HT-29 (cell line): ENCODE data around the gene GPS1. TPM values are rescaled to one million over a fixed set of nuclear protein-coding genes. Genes with fewer than 3 reads are reported as not detected.

Experiments used
- DNase-seq: peaks from one replicate; pipeline ENCODE4 v3.0.0-alpha.2; 2015; ENCODE audit warnings: low spot score
- total RNA-seq: library from RNA; depleted of rRNA; stranded (reverse); fragments of >200 nt; shearing (Covaris generic); gene quantifications from 2 replicates; pipeline ENCODE4 v1.2.3, GENCODE V29; 2014

GPS1 gene
- total RNA-seq, 1 experiment from 2014 or later: 281 TPM

DNA sequence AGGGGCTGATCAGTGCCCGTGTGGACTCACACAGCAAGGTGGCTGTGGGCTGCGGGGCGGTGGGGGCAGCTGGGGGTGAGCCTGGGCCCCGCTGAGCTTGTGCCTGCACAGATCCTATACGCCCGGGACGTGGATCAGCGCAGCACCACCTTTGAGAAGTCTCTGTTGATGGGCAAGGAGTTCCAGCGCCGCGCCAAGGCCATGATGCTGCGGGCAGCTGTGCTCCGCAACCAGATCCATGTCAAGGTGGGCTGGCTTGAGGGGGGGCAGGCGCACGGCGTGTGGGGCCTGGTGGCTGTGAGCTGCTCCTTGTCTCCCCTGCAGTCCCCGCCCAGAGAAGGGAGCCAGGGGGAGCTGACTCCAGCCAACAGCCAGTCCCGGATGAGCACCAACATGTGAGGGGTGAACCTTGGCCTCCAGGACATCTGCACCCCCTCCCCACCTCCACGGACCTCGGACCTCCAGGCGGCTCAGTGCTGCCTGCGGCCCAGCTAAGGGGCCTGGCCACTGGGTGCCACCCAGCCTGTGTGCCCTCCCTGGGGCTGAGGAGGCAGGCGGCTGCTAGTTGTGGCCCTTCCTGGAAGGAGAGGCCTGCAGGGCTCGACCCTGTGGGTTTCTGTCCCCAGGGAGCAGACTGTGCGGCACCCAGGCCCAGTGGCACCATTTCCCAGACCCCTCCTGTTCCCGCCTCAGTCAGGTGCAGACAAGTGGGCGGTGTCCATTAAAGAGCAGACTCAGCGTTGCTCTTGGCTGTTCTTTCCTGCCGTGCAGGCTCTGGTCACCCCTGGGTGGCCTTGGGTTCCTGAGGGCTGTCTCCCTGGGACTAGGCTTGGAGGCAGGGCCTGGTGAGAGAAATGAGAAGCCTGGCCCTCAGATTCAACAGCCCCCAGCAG lies 5.3 kb downstream of the GPS1 start:
- no peak for DNase-seq

DNA sequence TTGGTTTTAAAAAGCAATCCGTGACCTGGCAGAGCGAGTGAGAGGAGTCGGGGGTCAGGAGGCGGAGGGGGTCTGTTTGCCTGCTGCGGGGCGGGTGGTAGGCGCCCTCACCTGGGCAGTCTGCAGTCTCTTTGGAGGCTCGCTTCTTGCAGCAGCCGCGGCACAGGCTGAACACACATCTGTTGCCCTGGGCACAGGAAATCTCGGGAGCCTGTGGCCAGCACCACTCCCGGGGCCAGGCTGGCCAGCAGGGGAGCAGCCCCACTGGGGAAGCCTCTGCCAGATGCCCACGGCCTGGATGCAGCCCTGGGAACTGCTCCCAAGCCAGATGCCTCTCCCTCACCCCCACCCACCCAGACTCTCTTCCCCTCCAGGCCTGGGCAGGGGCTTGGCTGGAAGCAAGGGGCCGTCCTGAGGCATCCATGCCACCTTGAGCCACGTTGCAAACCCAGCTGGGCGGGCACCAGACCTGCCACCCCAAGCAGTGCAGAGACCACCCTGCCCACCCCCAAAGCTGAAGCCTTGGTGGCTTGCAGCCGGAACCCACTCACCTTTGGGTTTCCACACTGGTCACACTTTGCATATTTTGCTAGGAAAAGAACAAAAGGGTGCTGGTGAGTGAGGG lies 6.6 kb downstream of the GPS1 start:
- no peak for DNase-seq

DNA sequence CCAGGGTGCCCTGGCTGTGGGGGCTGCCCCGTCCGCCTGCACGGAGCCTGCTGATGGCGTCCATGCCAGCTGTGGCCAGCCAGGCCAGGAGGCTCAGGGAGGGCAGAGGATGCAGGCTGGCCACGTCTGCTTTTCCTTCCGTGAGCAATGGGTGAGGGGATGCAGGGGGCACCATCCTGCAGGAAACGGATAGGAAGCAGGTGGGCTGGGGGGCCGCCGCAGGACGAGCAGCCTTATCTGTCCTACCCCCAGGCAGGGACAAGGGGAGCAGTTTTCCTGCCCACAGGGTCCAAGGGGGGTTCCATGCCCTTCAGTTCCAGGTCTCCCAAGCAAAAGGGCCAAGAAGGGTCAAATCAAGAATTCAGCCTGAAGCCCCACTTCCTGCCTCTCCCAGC lies 7.2 kb downstream of the GPS1 start:
- DNase-seq: no peak

DNA sequence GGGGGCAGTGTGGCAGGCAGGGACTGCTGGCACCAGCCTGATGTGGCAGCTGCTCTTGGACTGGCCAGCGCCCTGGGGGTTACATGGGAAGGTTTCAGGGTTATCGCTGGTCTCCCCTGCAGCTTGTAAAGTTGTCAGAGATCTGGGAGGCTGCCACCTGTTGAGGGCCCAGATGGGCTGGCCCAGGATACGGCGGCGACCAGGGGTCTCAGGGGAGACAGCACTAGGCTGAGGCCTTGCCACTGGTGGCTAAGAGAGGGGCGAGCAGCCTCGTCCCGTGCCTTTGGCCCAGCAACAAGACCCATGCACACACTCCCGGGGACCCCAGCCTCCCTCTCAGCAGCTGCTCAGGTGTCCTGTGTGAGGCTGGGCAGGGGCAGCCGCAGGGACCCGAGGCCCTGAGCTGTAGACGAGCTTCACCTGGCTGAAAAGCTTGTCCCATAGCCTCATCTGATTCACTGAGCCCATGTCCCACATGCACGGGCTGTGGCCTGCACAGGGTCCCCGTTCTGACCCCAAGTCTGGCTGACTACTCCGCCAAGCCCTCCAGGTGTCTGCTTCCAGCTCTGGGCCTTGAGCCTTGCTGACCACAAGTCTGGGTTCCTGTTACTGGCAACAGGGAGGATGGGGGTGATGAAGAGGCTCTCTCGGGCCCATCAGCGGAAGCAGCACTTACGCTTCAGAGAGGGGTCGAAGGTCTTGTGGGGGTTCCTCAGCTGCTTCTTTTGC lies 7.7 kb downstream of the GPS1 start:
- DNase-seq: no peak

DNA sequence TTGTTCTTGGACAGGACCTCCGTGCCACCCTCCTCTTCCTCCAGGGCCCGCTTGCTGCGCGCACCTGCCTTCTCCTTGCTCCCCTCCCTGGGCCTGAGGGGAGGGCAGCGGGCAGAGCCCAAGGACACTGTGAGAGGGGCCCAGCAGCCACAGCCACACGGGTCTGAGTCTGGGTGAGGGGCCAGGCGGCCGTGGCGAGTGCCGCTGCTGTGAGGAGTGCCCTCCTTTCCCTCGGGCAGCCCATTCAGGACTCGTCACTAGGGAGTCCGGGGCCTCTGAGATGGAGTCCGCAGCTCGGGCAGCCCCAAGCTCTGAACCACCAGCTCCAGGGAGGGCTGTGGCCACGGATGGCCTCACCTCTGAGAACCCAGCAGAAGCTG lies 8.3 kb downstream of the GPS1 start:
- no peak for DNase-seq

DNA sequence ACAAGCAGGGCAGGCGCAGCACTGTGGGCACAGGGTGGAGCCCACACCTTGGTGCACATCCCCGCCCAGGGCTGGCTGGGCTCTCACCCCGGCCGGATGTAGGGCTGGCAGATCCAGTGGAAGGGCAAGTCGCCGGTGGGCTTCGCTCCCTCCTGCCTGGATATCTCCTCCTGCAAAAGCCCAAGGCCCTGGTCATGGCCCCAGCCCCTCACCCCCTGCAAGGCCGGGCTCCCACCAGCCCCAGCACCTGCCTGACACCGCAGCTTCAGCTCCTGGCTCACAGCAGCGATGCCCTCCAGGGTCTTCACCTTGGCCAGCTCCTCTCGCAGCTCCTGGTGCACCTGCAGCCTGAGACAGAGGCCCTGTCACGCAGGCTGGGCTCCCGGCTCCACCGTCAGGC lies 8.9 kb downstream of the GPS1 start:
- DNase-seq: no peak

DNA sequence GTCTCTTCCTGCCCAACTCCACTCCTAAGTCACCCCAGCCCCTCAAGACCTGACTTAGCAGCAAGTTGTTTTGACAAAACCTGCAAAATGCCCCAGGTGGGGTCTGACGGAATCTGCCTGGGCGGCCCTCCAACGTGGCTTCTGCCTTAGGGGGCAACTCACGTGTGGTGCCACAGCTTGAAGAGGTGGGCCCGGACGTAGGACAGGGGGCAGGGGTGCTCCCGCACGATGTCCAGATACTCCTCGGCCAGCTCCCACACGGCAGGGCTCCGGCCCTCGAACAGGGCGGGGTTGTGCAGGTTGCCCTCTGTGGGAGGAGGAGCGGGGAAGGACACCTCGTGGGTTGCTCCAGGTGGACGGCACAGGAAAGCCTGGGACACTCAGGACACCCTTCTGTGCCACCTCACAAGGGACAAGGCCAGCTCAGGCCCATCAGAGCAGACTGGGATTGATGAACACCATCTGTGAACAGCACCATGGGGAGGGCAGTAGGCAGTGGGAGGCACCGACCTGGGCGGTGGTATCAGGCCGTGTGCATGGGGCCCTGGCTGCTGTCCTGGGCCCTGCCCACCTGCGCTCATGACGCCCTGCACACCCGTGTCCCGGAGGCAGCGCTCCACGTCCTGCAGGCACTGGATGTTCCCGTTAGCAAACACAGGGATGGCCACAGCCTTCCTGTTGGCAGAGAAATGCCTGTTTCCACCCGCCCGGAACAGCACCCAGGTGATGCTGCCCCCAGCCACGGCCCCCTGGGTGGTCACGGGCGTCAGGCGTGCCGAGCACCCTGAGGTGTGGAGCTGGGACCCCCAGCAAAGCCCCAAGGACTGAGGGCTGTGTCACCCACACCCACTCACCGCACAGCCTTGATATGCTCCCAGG lies 9.6 kb downstream of the GPS1 start:
- DNase-seq: no peak

DNA sequence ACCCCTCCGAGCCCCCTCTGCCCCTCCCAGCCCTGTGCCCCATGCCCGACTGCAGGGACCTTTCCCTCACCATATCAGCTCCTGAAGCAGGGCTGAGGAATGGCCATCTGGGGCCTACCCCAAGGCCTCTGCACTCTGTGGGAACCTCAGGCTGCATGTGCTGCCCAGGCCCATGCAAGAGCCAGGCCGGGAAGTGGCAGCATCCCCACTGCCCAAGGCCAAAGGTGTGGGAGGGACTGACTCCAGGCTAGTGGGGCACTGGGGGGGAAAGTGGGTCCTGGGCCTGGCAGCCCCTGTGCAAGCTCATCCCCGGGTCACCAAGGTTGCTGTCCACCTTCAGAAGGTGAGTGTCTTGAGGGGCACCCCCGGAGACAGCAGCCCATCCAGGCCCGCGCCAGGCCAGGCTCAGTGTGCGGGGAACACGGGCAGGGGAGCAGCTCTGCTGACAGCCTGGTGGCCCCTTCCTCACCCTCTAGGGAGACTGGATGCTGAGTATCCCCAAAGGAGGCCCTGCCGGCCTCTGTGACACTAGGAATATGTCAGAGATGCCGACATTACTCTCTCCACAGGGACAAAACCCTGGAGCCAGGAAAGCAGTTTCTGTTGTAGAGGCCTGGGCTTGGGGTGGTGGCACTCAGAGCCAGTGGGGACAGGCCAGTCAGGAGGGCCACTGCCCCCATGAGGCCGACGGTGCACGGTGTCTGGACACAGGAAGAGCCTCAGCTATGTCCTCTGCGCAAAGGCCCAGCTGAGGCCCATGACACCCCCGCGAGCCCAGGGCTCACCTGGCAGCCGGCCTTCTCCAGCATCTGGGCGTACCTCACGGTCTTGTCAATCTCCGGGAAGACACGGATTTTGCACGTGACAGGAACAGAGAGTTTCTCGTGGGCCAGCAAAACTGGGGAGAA lies 10.6 kb downstream of the GPS1 start:
- no peak for DNase-seq

DNA sequence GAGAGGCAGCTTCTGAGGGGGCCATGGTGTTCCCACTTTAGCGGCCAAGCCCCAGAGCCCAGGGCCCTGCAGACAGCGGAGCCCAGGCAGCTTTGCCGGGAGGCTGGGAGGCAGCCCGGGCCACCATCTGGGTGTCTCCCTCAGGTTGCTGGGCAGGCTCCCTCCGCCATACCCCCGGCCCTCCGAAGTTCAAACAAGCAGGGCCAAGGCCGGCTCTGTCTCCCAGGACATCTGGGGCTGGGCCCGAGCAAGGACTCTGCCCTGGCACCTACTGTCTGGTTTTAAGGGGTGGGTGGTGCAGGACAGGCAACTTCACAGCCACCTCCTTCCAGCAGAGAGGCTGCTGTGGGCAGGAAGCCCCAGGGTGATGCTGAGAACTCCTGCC lies 11.3 kb downstream of the GPS1 start:
- no peak for DNase-seq

DNA sequence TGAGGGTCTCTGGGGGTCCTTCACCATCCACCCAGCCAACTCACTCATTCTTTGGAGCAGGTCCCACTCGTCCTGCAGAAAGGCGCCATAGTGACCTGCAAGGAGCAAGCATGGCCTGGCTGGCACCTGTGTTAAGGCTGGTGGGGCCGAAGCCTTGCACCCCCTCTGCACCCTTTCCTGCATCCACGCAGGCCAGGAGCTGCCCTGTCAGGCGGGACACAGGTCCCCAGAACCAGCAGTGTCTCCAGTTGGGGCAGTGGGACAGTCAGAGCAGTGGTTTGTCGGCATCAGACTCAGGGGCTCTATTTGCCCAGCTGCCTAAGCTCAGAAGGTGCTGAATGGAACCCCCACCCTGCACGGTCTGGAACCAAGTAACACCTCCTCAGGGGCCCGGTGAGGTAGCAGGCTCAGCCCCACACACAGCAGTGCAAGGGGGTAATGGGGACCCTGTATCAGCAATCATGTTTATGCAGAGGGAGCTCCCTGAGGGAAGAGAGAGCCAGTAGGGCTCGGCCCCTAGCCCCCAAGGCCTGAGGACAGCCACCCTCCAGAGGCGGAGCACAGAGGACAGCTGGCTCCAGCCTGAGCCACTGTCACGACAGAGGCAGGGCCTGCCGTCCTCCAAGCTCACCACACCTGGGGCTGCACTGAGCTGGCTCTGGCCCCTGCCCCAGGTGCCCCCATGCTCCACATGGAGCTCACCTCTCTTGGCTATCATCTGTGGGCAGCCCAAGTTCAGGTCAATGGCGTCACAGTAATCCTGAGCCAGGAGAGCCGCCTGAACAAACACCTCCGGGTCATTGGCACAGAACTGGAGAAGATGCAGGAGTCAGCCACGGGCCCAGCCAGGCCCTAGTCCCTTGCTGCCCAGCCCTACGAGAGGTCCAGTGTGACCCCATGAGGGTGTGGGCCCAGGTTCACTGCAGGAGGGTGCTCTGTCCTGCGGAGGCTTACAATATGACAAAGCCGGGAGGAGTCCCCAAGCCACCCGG lies 12.0 kb downstream of the GPS1 start:
- DNase-seq: no peak

DNA sequence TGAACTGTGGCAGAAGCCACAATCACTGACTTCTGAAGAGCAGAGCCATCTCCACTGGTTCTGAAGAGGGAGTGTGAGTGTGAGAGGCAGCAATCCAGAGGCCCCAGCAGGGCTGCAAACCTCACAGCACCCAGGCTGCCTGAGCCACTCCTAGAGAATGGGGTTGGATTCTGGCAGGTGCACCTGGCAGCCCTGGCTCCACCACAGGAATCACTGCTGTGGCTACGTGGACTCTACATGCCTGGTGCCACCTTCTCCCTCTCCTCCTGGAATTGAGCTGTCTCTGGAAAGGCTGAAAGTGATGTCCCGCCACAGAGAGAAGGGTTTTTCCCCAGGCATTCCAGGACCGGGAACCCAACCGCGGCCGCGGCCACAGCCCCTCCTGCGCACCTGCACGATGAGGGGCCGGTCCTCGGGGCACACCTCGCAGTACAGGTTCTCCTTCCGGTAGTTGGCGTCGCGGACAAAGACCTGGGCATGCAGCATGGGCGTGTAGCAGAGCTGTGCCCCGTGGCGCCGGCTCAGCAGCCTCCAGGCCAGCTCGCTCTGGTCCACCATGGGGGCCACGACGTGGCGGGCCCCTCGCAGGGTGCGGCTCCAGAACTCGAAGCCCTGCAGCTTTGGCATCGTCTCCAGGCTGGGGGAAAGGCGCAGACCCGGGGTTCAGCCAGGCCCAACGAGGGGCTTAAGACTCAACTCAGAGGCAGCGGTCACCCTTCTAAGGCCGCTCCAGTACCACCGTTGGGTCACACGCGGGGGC lies 12.9 kb downstream of the GPS1 start:
- DNase-seq: peak; percentile 58

DNA sequence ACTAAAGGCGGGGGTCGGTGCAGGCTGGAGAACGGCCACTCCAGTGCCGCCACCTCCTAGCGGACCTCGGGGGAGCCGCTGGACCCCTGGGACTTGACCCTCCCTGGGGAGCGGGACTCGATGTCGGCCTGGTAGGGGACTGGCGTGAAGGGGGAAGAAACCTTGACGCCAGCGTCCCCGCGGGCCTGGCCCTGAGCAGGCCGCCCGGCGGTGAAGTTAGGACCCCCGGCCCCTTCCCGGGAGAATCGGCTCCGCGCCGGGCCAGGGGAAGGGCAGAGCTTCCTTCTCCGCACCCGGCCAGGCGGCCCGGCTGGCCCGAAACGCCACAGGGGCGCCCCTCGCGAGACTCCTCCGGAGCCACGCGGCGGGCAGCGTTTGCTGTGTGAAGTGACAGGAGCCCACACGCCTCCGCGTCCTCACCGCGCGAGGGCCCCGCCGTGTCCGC lies 13.5 kb downstream of the GPS1 start:
- DNase-seq: no peak

DNA sequence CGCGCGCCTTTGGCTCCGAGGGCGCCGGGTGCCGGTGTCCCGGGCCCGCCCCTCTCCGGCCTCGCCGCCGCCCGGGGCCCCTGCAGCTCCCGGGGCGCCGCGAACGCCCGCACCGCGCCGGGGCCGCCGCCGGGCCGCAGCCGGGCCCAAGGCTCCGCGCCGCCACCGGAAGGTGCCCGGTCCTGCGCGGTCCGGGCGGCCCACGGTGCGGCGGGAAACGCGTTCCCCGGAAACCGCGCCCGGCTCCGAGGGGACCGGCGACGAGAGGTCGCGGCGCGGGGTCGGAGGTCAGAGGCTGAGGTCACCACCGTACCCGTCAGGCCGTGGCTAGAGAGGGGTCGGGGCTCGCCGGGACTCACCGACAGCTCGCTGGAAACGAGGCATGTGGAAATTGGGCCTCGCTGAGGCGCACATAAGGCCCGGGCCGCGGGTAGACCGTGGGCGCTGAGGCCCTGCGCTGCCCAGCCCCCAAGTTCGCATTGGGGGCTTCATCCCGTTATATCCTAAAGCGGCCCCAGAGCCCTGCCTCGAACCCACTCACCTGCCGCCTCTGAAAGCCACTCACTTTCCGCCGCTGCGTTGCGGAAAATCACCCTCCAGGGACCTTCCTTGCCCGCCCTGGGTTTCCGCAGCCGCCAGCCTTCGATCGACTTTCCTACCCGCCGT lies 14.1 kb downstream of the GPS1 start, which contains the start of gene DUS1L:
DUS1L (minus strand) TSS at position 167 of the 666 bp plus-strand sequence. CDS start 745 bp downstream, outside the sequence.
- no peak for DNase-seq

DNA sequence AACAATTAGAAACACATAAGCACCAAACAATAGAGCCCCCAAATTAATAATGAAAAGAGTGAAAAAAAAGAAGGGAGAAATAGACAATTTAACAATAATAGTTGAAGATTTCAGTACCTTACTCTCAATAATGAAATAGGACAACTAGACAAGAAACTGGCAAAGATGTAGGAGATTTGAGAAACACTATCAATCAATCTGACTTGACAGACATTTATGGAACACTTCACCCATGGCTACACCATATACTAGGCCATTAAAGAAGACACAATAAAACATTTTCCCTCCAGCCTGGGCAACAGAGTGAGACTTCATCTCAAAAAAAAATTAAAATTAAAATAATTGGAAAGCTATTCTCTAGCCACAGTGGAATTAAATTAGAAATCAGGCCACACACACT lies 18.9 kb downstream of the GPS1 start:
- DNase-seq: no peak

DNA sequence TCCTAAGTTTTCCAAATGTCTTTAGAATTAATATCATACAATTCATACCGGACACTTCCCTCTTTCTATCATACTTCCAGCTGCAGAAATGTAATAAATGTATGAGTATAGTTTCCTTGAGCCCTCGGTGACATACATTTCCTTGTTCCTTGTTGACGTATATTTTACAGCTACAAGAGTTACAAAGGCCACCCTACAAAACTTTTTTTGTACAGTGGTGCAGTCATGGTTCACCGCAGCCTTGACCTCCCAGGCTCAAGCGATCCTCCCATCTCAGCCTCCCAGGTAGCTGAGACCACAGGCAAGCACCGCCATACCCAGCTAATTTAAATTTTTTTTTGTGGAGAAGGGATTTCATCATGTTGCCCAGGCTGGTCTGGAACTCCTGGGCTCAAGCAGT lies 21.1 kb downstream of the GPS1 start:
- no peak for DNase-seq

DNA sequence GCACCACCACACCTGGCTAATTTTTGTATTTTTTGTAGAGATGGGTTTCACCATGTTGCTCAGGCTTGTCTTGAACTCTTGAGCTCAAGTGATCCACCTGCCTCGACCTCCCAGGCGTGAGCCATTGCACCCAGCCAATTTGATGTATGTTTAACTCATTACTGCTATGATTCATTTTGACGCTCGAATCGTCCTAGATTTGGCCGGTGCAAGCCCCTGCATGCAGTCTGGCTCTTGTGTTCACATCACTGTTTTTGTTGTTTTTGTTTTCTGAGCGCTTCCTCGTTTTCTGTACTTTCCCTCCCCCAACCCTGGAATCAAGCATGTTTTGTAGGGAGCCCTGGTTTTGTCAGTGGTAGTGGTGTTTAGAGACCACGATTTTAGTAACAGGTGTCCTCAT lies 21.7 kb downstream of the GPS1 start:
- DNase-seq: no peak

DNA sequence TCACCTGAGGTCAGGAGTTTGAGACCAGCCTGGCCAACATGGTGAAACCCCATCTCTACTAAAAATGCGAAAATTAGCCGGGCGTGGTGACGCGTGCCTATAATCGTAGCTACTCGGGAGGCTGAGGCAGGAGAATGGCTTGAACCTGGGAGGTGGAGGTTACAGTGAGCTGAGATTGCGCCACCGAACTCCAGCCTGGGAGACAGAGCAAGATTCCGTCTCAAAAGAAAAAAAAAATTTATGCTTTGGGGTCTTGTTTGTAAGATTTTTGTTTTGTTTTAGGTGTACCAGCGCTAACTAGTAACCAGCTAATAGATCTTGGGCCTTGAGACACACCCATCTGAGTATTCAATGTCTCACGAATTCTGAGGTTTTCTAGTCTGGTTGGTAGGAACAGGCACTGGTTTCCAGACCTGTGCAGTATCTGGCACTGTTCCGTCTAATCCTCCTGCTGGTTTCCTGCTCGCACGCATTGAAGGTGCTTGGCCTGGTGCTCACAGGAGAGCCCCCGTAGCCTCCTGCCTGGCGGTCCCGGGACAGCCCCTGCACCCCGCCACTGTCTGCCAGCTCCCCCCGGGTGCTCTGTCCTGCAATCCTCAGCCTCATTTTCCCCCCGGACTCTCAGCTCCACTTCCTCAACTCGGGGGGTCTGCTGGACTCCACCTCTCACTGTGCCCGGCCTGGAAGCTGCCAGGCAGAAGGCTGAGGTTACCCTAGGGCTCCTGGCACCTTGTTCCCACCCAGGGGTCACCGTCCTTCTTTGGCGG lies 24.5 kb downstream of the GPS1 start:
- DNase-seq: no peak
